ENCODE data around the gene WDR37.
"Not testable (repeated sequence)": the region's sequence is repeated elsewhere in the genome, so short reads cannot be mapped to it uniquely, and the experiment has no call there.

The WDR37 gene

GRCh38 chr10:1043532-1043995, 12.6 kb upstream of the WDR37 start:
- no peak for DNase-seq

DNA sequence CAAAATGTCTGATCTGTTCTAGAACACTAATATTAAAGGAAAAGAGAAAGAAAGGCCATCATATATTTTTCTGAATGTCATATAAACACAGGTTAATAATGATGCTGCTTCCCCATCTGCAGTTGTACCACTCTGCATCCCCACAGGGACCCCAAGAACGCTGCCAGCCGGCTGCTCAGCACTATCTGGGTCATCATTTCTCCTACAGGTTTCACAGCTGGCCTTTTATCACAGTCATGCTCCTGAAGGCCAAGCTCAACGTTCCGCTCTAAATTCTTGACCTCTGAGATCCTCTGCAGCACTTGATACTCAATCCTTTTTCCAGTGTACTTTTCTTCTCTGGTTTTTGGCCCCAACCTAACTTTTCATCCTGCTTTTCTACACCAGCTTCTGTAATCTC, 12.0 kb upstream of the WDR37 start:
- no peak for DNase-seq

- DNase-seq, result no peak
Observed at GRCh38 chr10:1044964-1045363, 11.2 kb upstream of the WDR37 start.

GRCh38 chr10:1045415-1045814, 10.8 kb upstream of the WDR37 start:
- DNase-seq, result no peak

DNA sequence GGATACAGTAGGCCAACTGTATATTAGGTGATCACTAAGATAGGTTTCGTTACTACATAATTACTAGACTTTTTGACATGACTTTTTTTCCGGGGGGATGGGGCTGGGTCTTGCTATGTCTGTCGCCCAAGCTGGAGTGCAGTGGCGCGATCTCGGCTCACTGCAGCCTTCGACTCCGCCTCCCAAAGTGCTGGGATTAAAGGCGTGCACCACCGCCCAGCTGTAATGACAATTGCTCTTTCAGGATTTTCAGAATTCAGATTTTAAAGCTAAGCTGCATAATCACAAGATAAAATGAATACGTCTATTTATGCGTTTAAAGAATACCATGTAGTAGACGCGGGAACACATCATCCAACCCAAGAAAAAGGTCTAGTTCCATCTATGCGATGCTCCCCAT, 8.2 kb upstream of the WDR37 start:
- peak; percentile 30 to 35 for DNase-seq

DNA sequence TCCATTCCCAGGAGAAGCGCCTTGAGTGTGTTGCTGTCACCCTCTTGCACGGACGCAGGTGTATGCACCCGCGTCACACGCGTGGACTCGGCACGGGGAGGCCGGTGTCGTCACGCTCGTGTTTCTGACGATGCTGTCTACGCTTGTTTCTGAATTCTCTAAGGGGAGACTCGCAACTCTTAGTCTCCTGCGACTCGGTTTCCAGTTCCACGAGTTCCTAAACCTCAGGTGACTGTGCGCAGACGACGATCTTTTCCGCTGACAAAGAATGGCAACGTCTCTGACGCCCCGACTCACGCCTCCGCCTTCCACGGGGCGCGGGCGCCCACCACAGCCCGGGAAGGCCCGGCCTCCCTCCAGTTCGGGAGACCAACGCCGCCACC, 7.8 kb upstream of the WDR37 start:
- no peak for DNase-seq

GRCh38 chr10:1048732-1049424, 7.3 kb upstream of the WDR37 start, which contains the start of gene IDI1:
IDI1 (minus strand) TSS chr10:1049119; CDS start chr10:1049003, 116 bp downstream.
- DNase-seq, result peak; percentile 95

DNA sequence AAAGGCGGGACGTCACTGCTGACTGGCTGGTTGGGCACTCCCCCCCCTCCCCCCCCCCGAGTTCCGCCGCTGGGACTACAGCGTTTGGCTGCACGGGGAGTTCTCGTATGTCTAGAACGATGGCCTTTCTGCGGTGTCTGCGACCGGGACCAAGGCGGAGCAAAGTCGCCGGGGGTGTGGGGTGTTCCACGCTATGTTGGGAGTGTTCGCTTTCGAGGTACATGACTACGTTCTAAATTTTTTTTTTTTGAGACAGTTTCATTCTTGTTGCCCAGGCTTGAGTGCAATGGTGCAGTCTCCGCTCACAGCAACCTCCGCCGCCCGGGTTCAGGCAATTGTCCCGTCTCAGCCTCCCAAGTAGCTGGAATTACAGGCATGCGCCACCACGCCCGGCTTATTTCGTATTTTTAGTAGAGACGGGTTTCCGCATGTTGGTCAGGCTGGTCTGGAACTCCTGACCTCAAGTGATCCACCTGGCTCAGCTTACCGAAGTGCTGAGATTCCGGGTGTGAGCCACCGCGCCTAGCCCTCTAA, 6.7 kb upstream of the WDR37 start:
- no peak for DNase-seq

GRCh38 chr10:1050145-1050544, 6.0 kb upstream of the WDR37 start:
- no peak for DNase-seq

DNA sequence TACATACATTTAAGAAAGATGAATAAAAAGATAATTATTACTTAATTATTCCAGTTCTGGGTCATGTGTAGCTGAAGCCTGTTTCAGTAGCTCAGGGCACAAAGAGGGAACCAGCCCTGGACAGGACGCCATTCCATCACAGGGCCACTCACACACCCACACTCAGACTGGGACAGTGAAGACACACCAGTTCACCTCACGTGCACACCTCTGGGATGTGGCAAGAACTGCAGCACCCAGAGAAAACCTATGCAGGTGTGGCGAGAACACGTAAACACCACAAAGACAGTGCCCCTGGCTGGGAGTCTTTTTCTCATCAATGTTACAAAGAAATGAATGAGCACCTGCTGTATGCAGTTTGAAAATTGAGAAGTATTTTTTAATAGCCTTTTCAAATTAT, 5.6 kb upstream of the WDR37 start:
- DNase-seq, result peak; percentile 40

GRCh38 chr10:1054684-1055083, 1.5 kb upstream of the WDR37 start:
- no peak for DNase-seq

DNA sequence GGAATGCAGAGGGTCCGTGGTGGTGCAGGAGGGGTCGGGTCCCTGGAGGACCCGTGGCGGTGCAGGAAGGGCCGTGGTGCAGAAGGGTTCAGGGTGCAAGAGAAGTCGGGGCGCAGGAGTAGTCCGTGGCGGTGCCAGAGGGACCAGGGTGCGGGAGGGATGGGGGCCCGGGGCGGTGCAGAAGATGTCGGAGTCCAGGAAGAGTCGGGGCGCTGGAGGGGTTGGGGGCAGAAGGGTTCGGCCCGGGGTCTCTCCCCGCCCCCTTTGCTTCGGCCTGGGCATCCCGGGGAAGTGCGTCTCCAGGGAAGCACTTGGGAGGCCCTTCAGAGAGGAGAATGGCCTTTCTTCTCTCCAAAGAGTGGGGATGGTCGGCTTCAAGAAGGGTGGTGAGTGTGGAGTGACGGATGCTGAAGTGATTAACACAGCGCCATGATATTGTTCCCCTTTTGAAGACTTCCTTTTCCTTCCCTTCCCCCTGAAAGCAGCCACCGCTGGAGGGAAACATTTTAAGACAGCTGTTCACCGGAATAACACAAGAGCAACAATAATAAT, 997 bp downstream of the WDR37 start:
- DNase-seq, result no peak

GRCh38 chr10:1058017-1058416, 1.8 kb downstream of the WDR37 start:
- DNase-seq, result no peak

DNA sequence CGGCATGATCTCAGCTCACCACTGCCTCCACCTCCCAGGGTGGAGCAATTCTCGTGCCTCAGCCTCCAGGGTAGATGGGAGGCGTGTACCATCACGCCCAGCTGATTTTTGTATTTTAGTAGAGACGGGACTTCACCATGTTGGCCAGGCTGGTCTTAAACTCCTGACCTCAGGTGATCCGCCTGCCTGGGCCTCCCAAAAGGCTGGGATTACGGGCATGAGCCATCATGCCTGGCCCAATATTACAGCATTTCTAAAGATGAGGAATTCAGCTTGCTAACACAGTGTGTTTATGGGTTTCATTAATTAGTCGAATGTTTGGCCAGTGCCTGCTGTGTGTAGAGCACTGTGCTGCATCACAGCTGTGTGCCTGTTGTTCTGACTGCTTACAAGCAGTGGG, 3.7 kb downstream of the WDR37 start:
- no peak for DNase-seq

GRCh38 chr10:1061930-1062774, 6.0 kb downstream of the WDR37 start:
- DNase-seq, result no peak

GRCh38 chr10:1063232-1063865, 7.2 kb downstream of the WDR37 start:
- DNase-seq, result no peak

DNA sequence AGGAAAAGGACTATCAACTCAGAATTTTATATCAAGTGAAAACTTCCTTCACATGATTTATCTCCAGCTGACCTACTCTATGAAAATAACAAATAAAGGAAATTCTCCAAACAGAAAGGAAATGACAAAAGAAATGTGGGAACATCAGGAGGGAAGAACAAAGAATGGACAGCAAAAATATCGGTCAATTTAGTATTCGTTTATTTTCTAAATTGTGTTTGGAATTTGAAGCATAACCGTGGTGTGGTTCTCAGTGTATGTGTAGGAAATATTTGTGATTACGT, 8.7 kb downstream of the WDR37 start:
- no peak for DNase-seq

GRCh38 chr10:1066734-1067133, 10.5 kb downstream of the WDR37 start:
- not testable (repeated sequence) for DNase-seq

GRCh38 chr10:1068380-1069361, 12.5 kb downstream of the WDR37 start:
- no peak for DNase-seq

DNA sequence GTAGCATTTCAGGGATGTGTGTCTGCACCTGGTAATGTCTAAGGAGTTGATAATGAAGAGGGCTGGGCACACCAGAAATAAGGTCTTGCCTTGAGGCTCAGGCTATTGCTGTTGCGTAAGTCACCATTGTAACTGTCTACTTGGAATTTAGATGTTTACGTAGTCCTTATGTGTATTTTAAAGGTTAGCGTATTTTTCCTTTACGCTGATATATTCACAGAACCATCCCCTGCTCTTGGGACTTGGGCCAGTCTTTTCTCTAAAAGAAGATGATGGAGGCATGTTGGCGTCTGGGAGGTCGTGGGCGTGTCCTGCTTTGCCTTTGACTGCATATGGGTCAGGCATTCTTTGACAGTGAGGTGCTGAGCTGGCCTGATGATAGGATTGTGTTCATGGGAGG, 14.7 kb downstream of the WDR37 start:
- DNase-seq, result no peak

GRCh38 chr10:1074052-1074747, 18.0 kb downstream of the WDR37 start:
- no peak for DNase-seq

All from stimulated activated CD4-positive, alpha-beta T cell treated with anti-CD3 and anti-CD28 coated beads, Interleukin-2, amount 100 ng/mL, for 24 hours (primary cell).